ENCODE data around the gene HOXB8.

HOXB8 gene

DNA sequence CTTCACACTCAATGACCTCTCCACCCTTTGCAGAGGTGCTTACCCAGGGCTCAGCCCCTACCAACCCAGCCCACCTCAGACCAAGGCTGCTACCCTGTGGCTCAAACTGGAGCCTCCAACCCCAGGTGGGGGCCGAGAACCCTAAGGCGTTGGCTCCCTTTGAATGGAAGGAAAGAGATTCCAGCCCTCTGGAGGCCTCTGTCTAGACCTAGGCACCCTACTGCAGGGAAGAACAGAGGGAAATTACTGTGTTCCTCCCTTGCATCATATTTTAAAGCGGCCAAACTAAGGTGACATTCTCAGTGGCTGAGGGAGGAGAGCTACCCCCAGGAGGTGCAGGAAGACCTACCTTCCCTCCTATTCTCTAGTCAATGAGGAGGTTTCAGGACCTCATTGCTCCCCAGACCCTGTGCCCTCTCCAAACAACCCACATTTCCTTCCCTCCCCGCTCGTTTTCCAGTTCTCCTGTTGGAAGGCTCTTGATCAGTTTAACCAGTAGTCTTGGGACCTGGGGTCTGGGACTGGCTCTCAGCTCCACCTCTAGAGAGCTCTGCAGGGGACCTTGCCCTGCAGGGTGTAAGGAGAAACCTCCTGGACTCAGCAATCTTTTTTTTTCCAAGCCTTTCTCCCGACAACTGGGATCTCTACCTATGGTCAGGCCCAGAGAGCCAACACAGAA lies 5.5 kb upstream of the HOXB8 start:
- Histone ChIP-seq H3K9me2 (replicated peaks; ENCODE audit: insufficient read depth, low read length) (no peaks in the 10 kb centered on the region), H3K4me3 (ENCODE audit: insufficient read depth, low read length, poor library complexity, severe bottlenecking) (no peak overlapping the region), H3K9me3 (ENCODE audit: insufficient read depth, low read length) (no peaks in the 10 kb centered on the region), H4K20me1 (ENCODE audit: low read depth, low read length) (no peaks in the 10 kb centered on the region), H3K27me3 (ENCODE audit: low read length) (no peaks in the 10 kb centered on the region), H3K36me3 (ENCODE audit: low read length) (no peaks in the 10 kb centered on the region), H3K4me2 (ENCODE audit: low read depth, low read length, poor library complexity, severe bottlenecking) (no peak overlapping the region), H3K27ac (ENCODE audit: low read depth, low read length) (no peak overlapping the region), H3K9ac (ENCODE audit: low read length) (no peak overlapping the region), H3K79me2 (ENCODE audit: insufficient read depth, low read length) (no peaks in the 10 kb centered on the region), H3F3A (ENCODE audit: insufficient read depth) (no peaks in the 10 kb centered on the region), H2AFZ (ENCODE audit: low read depth, low read length, severe bottlenecking) (no peak overlapping the region)
- no peak for TF ChIP-seq EZH2phosphoT487 (conservative IDR thresholded peaks at IDR 0.05; ENCODE audit: low read length)
- TF ChIP-seq, protein P1, sequence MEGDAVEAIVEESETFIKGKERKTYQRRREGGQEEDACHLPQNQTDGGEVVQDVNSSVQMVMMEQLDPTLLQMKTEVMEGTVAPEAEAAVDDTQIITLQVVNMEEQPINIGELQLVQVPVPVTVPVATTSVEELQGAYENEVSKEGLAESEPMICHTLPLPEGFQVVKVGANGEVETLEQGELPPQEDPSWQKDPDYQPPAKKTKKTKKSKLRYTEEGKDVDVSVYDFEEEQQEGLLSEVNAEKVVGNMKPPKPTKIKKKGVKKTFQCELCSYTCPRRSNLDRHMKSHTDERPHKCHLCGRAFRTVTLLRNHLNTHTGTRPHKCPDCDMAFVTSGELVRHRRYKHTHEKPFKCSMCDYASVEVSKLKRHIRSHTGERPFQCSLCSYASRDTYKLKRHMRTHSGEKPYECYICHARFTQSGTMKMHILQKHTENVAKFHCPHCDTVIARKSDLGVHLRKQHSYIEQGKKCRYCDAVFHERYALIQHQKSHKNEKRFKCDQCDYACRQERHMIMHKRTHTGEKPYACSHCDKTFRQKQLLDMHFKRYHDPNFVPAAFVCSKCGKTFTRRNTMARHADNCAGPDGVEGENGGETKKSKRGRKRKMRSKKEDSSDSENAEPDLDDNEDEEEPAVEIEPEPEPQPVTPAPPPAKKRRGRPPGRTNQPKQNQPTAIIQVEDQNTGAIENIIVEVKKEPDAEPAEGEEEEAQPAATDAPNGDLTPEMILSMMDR (IDR thresholded peaks at IDR 0.05; ENCODE audit: insufficient read depth, low read length, poor library complexity, severe bottlenecking), result no peak

DNA sequence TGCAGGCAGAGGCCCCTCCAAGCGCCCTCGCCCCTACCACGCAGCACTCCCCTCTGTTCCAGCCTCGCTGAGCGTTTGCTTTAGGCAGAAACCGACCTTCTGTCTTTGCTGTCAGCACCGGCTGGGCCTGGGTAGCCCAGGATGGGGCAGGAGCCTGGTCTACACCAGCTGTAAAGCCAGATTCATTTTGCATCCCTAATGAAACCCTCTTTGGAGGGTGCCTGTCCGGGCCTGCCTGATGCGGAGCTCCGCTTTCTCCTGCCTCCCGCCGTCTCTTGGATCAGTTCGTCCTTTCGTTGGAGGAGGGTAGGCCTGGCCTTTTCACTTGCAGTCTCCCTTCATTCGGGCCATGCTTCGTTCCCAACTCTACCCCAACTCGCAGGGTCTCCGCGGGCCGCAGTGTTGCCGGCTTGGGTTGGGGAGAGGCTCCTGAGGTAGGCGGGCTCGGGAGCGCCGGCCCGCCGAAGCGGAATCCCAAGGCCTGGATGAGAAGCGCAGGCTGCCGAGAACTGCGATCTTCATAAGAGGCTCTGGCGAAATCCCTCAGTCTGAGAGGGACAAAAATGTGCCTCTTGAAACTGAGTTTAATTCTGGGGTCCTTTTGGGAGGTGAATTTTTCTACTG lies 4.8 kb upstream of the HOXB8 start:
- no peaks in the 10 kb centered on the region for H3K9me3 ChIP-seq (ENCODE audit: insufficient read depth, low read length)
- H3K27ac ChIP-seq (ENCODE audit: low read depth, low read length), result no peak overlapping the region
- no peak overlapping the region for H3K4me2 ChIP-seq (ENCODE audit: low read depth, low read length, poor library complexity, severe bottlenecking)
- H3K9ac ChIP-seq (ENCODE audit: low read length), result no peak overlapping the region
- H3K27me3 ChIP-seq (ENCODE audit: low read length), result no peaks in the 10 kb centered on the region
- H3K36me3 ChIP-seq (ENCODE audit: low read length), result no peaks in the 10 kb centered on the region
- H3F3A ChIP-seq (ENCODE audit: insufficient read depth), result no peaks in the 10 kb centered on the region
- H3K4me3 ChIP-seq (ENCODE audit: insufficient read depth, low read length, poor library complexity, severe bottlenecking), result no peak overlapping the region
- H4K20me1 ChIP-seq (ENCODE audit: low read depth, low read length), result no peaks in the 10 kb centered on the region
- no peak overlapping the region for H2AFZ ChIP-seq (ENCODE audit: low read depth, low read length, severe bottlenecking)
- H3K79me2 ChIP-seq (ENCODE audit: insufficient read depth, low read length), result no peaks in the 10 kb centered on the region
- TF ChIP-seq, protein P1 (IDR thresholded peaks at IDR 0.05; ENCODE audit: insufficient read depth, low read length, poor library complexity, severe bottlenecking), result no peak
- TF ChIP-seq EZH2phosphoT487 (conservative IDR thresholded peaks at IDR 0.05; ENCODE audit: low read length), result no peak
- no peaks in the 10 kb centered on the region for H3K9me2 ChIP-seq (replicated peaks; ENCODE audit: insufficient read depth, low read length)

DNA sequence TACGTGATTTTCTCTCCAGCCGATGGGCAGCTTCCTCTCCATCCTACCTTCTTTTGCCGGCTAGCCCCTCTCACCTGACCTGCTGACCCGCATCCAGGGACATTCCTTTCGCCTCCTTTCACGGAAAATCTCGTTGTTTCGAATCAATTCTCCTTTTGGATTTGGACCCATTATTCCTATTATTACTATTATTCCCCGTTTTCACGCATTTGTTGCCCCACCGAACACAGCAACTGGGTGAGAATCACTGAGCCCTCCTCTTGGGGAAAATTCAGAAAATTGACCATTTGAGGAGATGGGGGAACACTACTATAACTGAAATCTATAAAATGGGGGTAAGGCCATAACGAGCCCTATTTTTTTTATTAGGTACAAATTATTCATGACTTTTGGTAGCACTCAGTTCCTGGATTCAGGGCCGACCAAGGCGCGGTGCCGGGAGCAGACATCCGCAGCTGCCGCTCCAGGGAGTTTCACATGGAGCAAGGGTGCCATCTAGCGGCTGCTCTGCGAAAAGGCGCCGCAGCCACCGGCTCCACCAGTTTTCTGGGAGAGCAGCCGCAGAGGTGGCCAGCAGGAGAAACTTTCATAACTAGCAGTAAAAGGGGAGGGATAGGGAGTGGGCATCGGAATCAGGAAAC lies 3.3 kb upstream of the HOXB8 start:
- TF ChIP-seq, protein P1 (IDR thresholded peaks at IDR 0.05; ENCODE audit: insufficient read depth, low read length, poor library complexity, severe bottlenecking), result peak; percentile 84
- no peak for TF ChIP-seq EZH2phosphoT487 (conservative IDR thresholded peaks at IDR 0.05; ENCODE audit: low read length)
- no peaks in the 10 kb centered on the region for H3K27me3 ChIP-seq (ENCODE audit: low read length)
- no peaks in the 10 kb centered on the region for H3K9me2 ChIP-seq (replicated peaks; ENCODE audit: insufficient read depth, low read length)
- no peak overlapping the region for H3K4me2 ChIP-seq (ENCODE audit: low read depth, low read length, poor library complexity, severe bottlenecking)
- no peak overlapping the region for H3K27ac ChIP-seq (ENCODE audit: low read depth, low read length)
- H2AFZ ChIP-seq (ENCODE audit: low read depth, low read length, severe bottlenecking), result no peak overlapping the region
- no peak overlapping the region for H3K4me3 ChIP-seq (ENCODE audit: insufficient read depth, low read length, poor library complexity, severe bottlenecking)
- H3F3A ChIP-seq (ENCODE audit: insufficient read depth), result no peaks in the 10 kb centered on the region
- no peaks in the 10 kb centered on the region for H3K9me3 ChIP-seq (ENCODE audit: insufficient read depth, low read length)
- H3K79me2 ChIP-seq (ENCODE audit: insufficient read depth, low read length), result no peaks in the 10 kb centered on the region
- H3K9ac ChIP-seq (ENCODE audit: low read length), result no peak overlapping the region
- H4K20me1 ChIP-seq (ENCODE audit: low read depth, low read length), result no peaks in the 10 kb centered on the region
- no peaks in the 10 kb centered on the region for H3K36me3 ChIP-seq (ENCODE audit: low read length)

All from SU-DHL-6 (cell line).